Gastroesophageal sphincter (tissue), 4 donors: ENCODE measurements around the gene UST. TPM values are rescaled to one million over a fixed set of nuclear protein-coding genes. Genes with fewer than 3 reads are reported as not detected.

ENCODE experiments used
- ATAC-seq: fragments of 150-250 bp; one replicate; pipeline ENCODE4 v1.9.1; 2016; ENCODE audit warnings: mild to moderate bottlenecking, moderate library complexity
- H3K27ac ChIP-seq, 4 donors: fragments of 200-600 bp; sonication (generic) in 3 of 4; 1 replicate in 3 of 4; 2 replicates in 1 of 4; pipeline ENCODE4 v1.5.1; 2016 to 2019
- H3K27me3 ChIP-seq: fragments of 200-600 bp; sonication (generic); one replicate; pipeline ENCODE4 v1.5.1; 2019
- H3K36me3 ChIP-seq, 2 donors: fragments of 200-600 bp; sonication (generic); one replicate each; pipeline ENCODE4 v1.5.1; 2019; ENCODE audit warnings: control low read depth in 1 of 2
- H3K4me1 ChIP-seq, 3 donors: fragments of 200-600 bp; sonication (generic); 1 replicate in 2 of 3; 2 replicates in 1 of 3; pipeline ENCODE4 v1.5.1; 2016 to 2019; ENCODE audit warnings: control low read depth in 2 of 3
- H3K4me3 ChIP-seq, 2 donors: fragments of 200-600 bp; sonication (generic); one replicate each; pipeline ENCODE4 v1.5.1; 2019; ENCODE audit warnings: mild to moderate bottlenecking in 1 of 2, moderate library complexity in 1 of 2
- H3K9me3 ChIP-seq, 3 donors: fragments of 200-600 bp; sonication (generic); one replicate each; pipeline ENCODE4 v1.5.1; 2017 to 2019; ENCODE audit warnings: control low read depth in 2 of 3
- CTCF ChIP-seq, 4 experiments: fragments of 200-600 bp in 2 of 4; fragments of 450-650 bp in 2 of 4; sonication (generic) in 1 of 4; IDR thresholded peaks; one replicate each; pipeline ENCODE4 v1.5.1; 2017 to 2019; ENCODE audit warnings: antibody characterized with exemption in 4 of 4, mild to moderate bottlenecking in 2 of 4, moderate library complexity in 2 of 4
- EP300 ChIP-seq: sonication (generic); formaldehyde crosslinking; IDR thresholded peaks from one replicate; pipeline ENCODE4 v1.6.1; 2017; ENCODE audit warnings: antibody characterized with exemption, mild to moderate bottlenecking
- POLR2A ChIP-seq, 2 donors: fragments of 450-650 bp; IDR thresholded peaks; one replicate each; pipeline ENCODE4 v1.6.1; 2017; ENCODE audit warnings: antibody characterized with exemption in 2 of 2, mild to moderate bottlenecking in 2 of 2, moderate library complexity in 1 of 2
- POLR2AphosphoS5 ChIP-seq: sonication (generic); formaldehyde crosslinking; IDR thresholded peaks from one replicate; pipeline ENCODE4 v1.6.1; 2017; ENCODE audit warnings: antibody characterized with exemption
- WGBS, 2 donors: methylation state at CpG; one replicate each; pipeline ENCODE4 v1.1.5; 2018; ENCODE audit warnings: low coverage in 1 of 2; 5-methylcytosine and 5-hydroxymethylcytosine counted together
- total RNA-seq, 4 donors: library from RNA; depleted of rRNA; stranded (reverse); fragments of >200 nt; gene quantifications; one replicate each; pipeline ENCODE4 v1.1.0, GENCODE V29; 2016

UST gene
- total RNA-seq, 4 donors from 2014 or later = 17.4 to 48.1 (median 32.4) TPM

- Histone ChIP-seq H3K9me3 (no peaks in the 10 kb centered on the region), H3K4me3 (no peak overlapping the region), H3K36me3 (no peaks in the 10 kb centered on the region), H3K4me1 (peaks cover 0 to 11% (median 0%) of the 10 kb centered on the region in 3 donors), H3K27ac (no peak overlapping the region), H3K27me3 (no peaks in the 10 kb centered on the region)
- TF ChIP-seq CTCF (IDR thresholded peaks at IDR 0.05) (no peak), EP300 (no peak), POLR2A (IDR thresholded peaks at IDR 0.05) (no peak), POLR2AphosphoS5 (no peak)
- WGBS, 2 donors = 86 to 95% methylated on average over 4 to 7 of the region's 7 CpGs
- ATAC-seq = no peak
Measured at GRCh38 chr6:148807784-148808183, 61.0 kb downstream of the UST start.

- WGBS, 2 donors = 85 to 90% methylated on average over 2 to 5 of the region's 5 CpGs
- no peak for ATAC-seq
- no peaks in the 10 kb centered on the region for H3K36me3 ChIP-seq
- H3K4me3 ChIP-seq = no peak overlapping the region
- no peaks in the 10 kb centered on the region for H3K9me3 ChIP-seq
- TF ChIP-seq POLR2A (IDR thresholded peaks at IDR 0.05) = no peak
- TF ChIP-seq POLR2AphosphoS5 = no peak
- TF ChIP-seq CTCF (IDR thresholded peaks at IDR 0.05) = no peak
- no peak for TF ChIP-seq EP300
- H3K27ac ChIP-seq = no peak overlapping the region
- H3K4me1 ChIP-seq = peaks cover 0 to 6% (median 0%) of the 10 kb centered on the region in 3 donors
- H3K27me3 ChIP-seq = no peaks in the 10 kb centered on the region
Measured at GRCh38 chr6:148808786-148809304, 62.0 kb downstream of the UST start.

GRCh38 chr6:148811459-148811858, 64.6 kb downstream of the UST start:
- TF ChIP-seq CTCF (IDR thresholded peaks at IDR 0.05) (no peak), POLR2AphosphoS5 (no peak), EP300 (no peak), POLR2A (IDR thresholded peaks at IDR 0.05) (no peak)
- Histone ChIP-seq H3K4me3 (no peak overlapping the region), H3K36me3 (no peaks in the 10 kb centered on the region), H3K9me3 (no peaks in the 10 kb centered on the region), H3K27me3 (no peaks in the 10 kb centered on the region), H3K4me1 (no peaks in the 10 kb centered on the region), H3K27ac (no peak overlapping the region)
- ATAC-seq = peak; percentile 63
- WGBS, 2 donors = 76 to 80% methylated on average over 3 to 5 of the region's 5 CpGs

- TF ChIP-seq POLR2AphosphoS5 (no peak), POLR2A (IDR thresholded peaks at IDR 0.05) (no peak), EP300 (no peak), CTCF (IDR thresholded peaks at IDR 0.05) (no peak)
- Histone ChIP-seq H3K27me3 (no peaks in the 10 kb centered on the region), H3K4me1 (no peaks in the 10 kb centered on the region), H3K9me3 (no peaks in the 10 kb centered on the region), H3K4me3 (no peak overlapping the region), H3K36me3 (no peaks in the 10 kb centered on the region), H3K27ac (no peak overlapping the region)
- WGBS, 2 donors = 37 to 42% methylated on average over 3 to 5 of the region's 5 CpGs
- no peak for ATAC-seq
Measured at GRCh38 chr6:148814082-148814790, 67.4 kb downstream of the UST start.

GRCh38 chr6:148814869-148815268, 68.0 kb downstream of the UST start:
- no peak for ATAC-seq
- Histone ChIP-seq H3K4me3 (no peak overlapping the region), H3K27me3 (no peaks in the 10 kb centered on the region), H3K36me3 (no peaks in the 10 kb centered on the region), H3K9me3 (no peaks in the 10 kb centered on the region), H3K27ac (no peak overlapping the region), H3K4me1 (no peaks in the 10 kb centered on the region)
- TF ChIP-seq EP300 (no peak), CTCF (IDR thresholded peaks at IDR 0.05) (no peak), POLR2AphosphoS5 (no peak), POLR2A (IDR thresholded peaks at IDR 0.05) (no peak)
- whole genome bisulfite sequencing, 2 donors = 89 to 100% methylated on average over 1 to 2 of the region's 2 CpGs
